Measurements from ENCODE around the gene CNTNAP2. TPM values are rescaled to one million over a fixed set of nuclear protein-coding genes. Genes with fewer than 3 reads are reported as not detected.

Gene CNTNAP2
- total and polyA plus RNA-seq, 9 of the 15 experiments (the other 6 are each of a cell fraction or from before 2014, with no cell fraction given) = 0.04 to 0.62 (median 0.09) TPM; not detected in 4

- intact Hi-C loops (cut with micrococcal nuclease) (no loop called here), in situ Hi-C loops (cut with MboI) (no loop called here)
- no peaks in the 10 kb centered on the region for H3K79me2 ChIP-seq (ENCODE audit: control insufficient read depth, insufficient read depth, low read length)
- DNase-seq (ENCODE audit: extremely low read depth in 1 of 4, low spot score in 3 of 4) = no peak
- no peaks in the 10 kb centered on the region for H3K36me3 ChIP-seq (ENCODE audit: control insufficient read depth, insufficient read depth, low read length)
- no peak overlapping the region for H3K4me3 ChIP-seq
- peaks cover 4% of the 10 kb centered on the region; the same call in 1 of the 2 replicates for H3K9me3 ChIP-seq (replicated peaks; ENCODE audit: control insufficient read depth, insufficient read depth, low read depth, low read length)
- H3K9ac ChIP-seq (ENCODE audit: insufficient read depth in 1 of 2, low read depth in 2 of 2, low read length in 2 of 2) = no peak overlapping the region
- H3K9me1 ChIP-seq (ENCODE audit: control insufficient read depth, insufficient read depth, low read length) = no peaks in the 10 kb centered on the region
- WGBS (ENCODE audit: insufficient coverage, low coverage, missing lambda C conversion rate) = 0% methylated on average over 10 of the region's 10 CpGs
- no peak overlapping the region for H3K4me2 ChIP-seq (ENCODE audit: insufficient read depth, low read length)
- H4K20me1 ChIP-seq (replicated peaks; ENCODE audit: control insufficient read depth, insufficient read depth, low read length) = no peaks in the 10 kb centered on the region; the same call in 1 of the 2 replicates
- H2AFZ ChIP-seq (ENCODE audit: low read depth, low read length) = no peak overlapping the region
- H3K27ac ChIP-seq (ENCODE audit: extremely low read depth, low read depth, low read length) = no peak overlapping the region
- no peak for TF ChIP-seq TOE1 (IDR thresholded peaks at IDR 0.05; ENCODE audit: borderline replicate concordance)
- no peak for TF ChIP-seq TOE1 (CRISPR knock-in tag; IDR thresholded peaks at IDR 0.05; ENCODE audit: borderline replicate concordance, low read depth)
- ChIA-PET POLR2A (interaction anchor here (0.6 to 1.7 kb wide), 2 partner anchors 9 to 14 kb away, joined by 3 read pairs; no protein-coding TSS in a partner anchor), CTCF (ENCODE audit: low intra/inter-chr PET ratio) (no interaction called here)
- peaks cover 0 to 25% of the 10 kb centered on the region in 2 experiments; a peak in 2 of 5 replicates for H3K27me3 ChIP-seq (ENCODE audit: control insufficient read depth in 2 of 2, insufficient read depth in 2 of 2, low read length in 2 of 2)
- no peak for ATAC-seq
- no peaks in the 10 kb centered on the region for H3K4me1 ChIP-seq (replicated peaks in 1 of 2; ENCODE audit: control insufficient read depth in 2 of 2, insufficient read depth in 2 of 2, low read length in 2 of 2)
- no TSS peak for BruUV-seq (replicated peaks)
- no peak for FAIRE-seq
Observed at GRCh38 chr7:148457310-148457921, 2340.8 kb downstream of the CNTNAP2 start.

GRCh38 chr7:148458263-148458662 lies 2341.7 kb downstream of the CNTNAP2 start:
- peaks cover 4% of the 10 kb centered on the region; the same call in 1 of the 2 replicates for H3K9me3 ChIP-seq (replicated peaks; ENCODE audit: control insufficient read depth, insufficient read depth, low read depth, low read length)
- CTCF ChIA-PET (ENCODE audit: low intra/inter-chr PET ratio) = no interaction called here
- intact Hi-C loops (cut with micrococcal nuclease) = no loop called here
- no peak for DNase-seq (ENCODE audit: extremely low read depth in 1 of 4, low spot score in 3 of 4)
- no peak overlapping the region for H3K4me3 ChIP-seq
- in situ Hi-C loops (cut with MboI) = no loop called here
- H3K9ac ChIP-seq (ENCODE audit: insufficient read depth in 1 of 2, low read depth in 2 of 2, low read length in 2 of 2) = no peak overlapping the region
- no peak for ATAC-seq
- peaks cover under 1 to 22% of the 10 kb centered on the region in 2 experiments; a peak in 3 of 5 replicates for H3K27me3 ChIP-seq (ENCODE audit: control insufficient read depth in 2 of 2, insufficient read depth in 2 of 2, low read length in 2 of 2)
- BruUV-seq (replicated peaks) = no TSS peak
- H2AFZ ChIP-seq (ENCODE audit: low read depth, low read length) = no peak overlapping the region
- no peaks in the 10 kb centered on the region for H3K9me1 ChIP-seq (ENCODE audit: control insufficient read depth, insufficient read depth, low read length)
- H3K27ac ChIP-seq (ENCODE audit: extremely low read depth, low read depth, low read length) = no peak overlapping the region
- H4K20me1 ChIP-seq (replicated peaks; ENCODE audit: control insufficient read depth, insufficient read depth, low read length) = no peaks in the 10 kb centered on the region; the same call in 1 of the 2 replicates
- POLR2A ChIA-PET = interaction anchor here (1.7 kb wide), 1 partner anchor 8 kb away, joined by 3 read pairs; no protein-coding TSS in a partner anchor
- H3K4me1 ChIP-seq (replicated peaks in 1 of 2; ENCODE audit: control insufficient read depth in 2 of 2, insufficient read depth in 2 of 2, low read length in 2 of 2) = no peaks in the 10 kb centered on the region
- no peaks in the 10 kb centered on the region for H3K79me2 ChIP-seq (ENCODE audit: control insufficient read depth, insufficient read depth, low read length)
- no peak overlapping the region for H3K4me2 ChIP-seq (ENCODE audit: insufficient read depth, low read length)
- FAIRE-seq = no peak
- TF ChIP-seq OTX1 (CRISPR knock-in tag; IDR thresholded peaks at IDR 0.05) (no peak), RBM22 (IDR thresholded peaks at IDR 0.05; ENCODE audit: low read depth, low read length, poor library complexity, severe bottlenecking) (no peak), ATF3 (IDR thresholded peaks at IDR 0.05) (no peak), ATF3 (CRISPR knock-in tag; conservative IDR thresholded peaks at IDR 0.05) (no peak), ARID2 (IDR thresholded peaks at IDR 0.05) (no peak), XRCC3 (IDR thresholded peaks at IDR 0.05) (no peak), XRCC5 (IDR thresholded peaks at IDR 0.05; ENCODE audit: low read depth, low read length) (no peak), ZNF217 (CRISPR knock-in tag; IDR thresholded peaks at IDR 0.05) (no peak)
- TF ChIP-seq, protein P1, sequence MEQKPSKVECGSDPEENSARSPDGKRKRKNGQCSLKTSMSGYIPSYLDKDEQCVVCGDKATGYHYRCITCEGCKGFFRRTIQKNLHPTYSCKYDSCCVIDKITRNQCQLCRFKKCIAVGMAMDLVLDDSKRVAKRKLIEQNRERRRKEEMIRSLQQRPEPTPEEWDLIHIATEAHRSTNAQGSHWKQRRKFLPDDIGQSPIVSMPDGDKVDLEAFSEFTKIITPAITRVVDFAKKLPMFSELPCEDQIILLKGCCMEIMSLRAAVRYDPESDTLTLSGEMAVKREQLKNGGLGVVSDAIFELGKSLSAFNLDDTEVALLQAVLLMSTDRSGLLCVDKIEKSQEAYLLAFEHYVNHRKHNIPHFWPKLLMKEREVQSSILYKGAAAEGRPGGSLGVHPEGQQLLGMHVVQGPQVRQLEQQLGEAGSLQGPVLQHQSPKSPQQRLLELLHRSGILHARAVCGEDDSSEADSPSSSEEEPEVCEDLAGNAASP (IDR thresholded peaks at IDR 0.05) = no peak
- TF ChIP-seq, protein P2, sequence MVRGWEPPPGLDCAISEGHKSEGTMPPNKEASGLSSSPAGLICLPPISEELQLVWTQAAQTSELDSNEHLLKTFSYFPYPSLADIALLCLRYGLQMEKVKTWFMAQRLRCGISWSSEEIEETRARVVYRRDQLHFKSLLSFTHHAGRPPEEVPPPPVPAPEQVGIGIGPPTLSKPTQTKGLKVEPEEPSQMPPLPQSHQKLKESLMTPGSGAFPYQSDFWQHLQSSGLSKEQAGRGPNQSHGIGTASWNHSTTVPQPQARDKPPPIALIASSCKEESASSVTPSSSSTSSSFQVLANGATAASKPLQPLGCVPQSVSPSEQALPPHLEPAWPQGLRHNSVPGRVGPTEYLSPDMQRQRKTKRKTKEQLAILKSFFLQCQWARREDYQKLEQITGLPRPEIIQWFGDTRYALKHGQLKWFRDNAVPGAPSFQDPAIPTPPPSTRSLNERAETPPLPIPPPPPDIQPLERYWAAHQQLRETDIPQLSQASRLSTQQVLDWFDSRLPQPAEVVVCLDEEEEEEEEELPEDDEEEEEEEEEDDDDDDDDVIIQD (CRISPR knock-in tag; IDR thresholded peaks at IDR 0.05) = no peak
- no peaks in the 10 kb centered on the region for H3K36me3 ChIP-seq (ENCODE audit: control insufficient read depth, insufficient read depth, low read length)
